ENCODE measurements around the gene BICDL2.
"Not testable (repeated sequence)": the region's sequence is repeated elsewhere in the genome, so short reads cannot be mapped to it uniquely, and the experiment has no call there.

The BICDL2 gene

DNA sequence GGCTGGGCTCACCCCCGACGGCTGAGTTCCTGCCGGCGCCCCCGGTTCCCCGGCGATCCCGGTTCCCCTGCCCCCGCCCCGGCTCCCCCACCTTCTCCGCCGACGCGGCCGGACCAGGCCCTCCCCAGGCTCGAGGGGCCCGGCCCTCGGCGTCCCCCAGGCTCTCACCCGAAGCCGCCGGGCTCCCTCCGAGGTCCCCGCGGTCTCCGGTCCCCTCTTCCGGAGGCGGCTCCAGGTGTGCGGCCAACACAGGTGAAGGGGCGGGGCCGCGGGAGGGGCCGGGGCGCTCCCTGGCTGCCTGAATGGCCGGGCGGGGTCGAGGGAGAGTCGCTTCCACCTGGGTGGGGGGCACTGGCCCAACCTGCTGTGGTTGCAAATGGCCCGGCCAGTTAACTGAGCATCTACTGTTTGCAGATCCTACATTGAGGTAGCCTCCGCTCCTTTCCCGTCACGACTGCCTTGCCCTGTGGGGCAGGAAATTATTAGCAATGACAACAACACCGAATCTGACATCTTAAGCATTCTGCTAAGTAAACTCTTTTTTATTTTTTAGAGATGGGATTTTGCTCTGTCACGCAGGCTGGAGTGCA, at the start of gene BICDL2:
Gene BICDL2, minus strand, starts transcription at position 219 of the 590 bp plus-strand sequence. CDS start 1,448 bp downstream, outside the sequence.
- DNase-seq = no peak

DNA sequence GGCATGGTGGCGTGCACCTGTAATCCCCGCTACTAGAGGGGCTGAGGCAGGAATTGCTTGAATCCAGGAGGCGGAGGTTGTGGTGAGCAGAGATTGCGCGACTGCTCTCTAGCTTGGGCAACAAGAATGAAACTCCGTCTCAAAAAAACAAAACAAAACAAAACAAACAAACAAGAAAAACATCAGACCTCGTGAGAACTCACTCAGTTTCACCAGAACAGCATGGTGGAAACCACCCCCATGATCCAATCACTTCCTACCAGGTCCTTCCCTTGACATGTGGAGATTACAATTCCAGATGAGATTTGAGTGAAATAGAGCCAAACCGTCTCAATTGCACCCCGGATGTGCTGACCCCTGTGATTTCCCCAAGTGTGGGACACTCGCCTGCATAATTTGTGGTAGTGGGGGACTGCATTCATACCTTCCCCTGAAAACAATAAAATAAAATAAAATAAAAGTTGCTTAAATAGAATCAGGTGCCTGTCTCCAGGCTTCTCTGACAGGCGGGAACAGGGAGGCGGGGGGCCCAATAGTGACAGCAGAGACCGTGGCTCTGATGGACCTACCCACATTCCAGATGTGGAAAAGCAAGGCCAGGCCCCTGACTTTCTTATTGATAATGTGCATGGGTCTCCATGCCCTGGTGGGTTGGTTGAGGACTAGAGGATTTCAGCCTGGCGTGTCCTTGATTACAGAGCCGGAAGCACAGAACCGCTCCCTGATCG, 49.3 kb upstream of the BICDL2 start:
- no peak for DNase-seq

DNA sequence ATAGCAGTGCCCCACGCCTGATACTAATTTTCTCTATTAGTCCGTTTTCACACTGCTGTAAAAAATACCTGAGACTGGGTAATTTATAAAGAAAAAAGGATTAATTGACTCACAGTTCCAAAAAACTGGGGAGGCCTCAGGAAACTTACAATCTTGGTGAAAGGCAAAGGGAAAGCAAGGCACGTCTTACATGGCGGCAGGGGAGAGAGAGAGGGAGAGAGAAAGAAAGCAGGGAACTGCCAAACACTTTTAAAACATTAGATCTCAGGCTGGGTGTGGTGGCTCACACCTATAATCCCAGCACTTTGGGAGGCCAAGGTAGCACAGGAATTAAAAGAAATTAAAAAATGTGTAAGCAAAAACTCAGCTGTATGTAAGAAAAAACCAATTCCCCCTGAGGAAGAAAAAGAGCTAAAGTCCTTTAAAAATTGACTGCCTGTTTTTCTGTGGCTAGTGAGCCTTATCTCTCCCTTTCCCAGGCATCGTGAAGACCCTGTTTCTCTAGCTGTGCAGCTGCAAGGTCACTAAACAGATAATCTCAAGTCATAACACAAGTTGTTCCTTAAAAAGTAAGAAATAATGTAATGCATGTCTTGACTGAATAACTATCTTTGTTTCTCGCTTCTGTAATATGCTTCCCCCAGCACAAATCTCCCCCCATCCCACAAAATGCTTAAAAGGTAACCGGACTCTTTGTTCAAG, 48.4 kb upstream of the BICDL2 start:
- DNase-seq = no peak

- DNase-seq = no peak
Measured at GRCh38 chr16:3084491-3084890, 47.7 kb upstream of the BICDL2 start.

DNA sequence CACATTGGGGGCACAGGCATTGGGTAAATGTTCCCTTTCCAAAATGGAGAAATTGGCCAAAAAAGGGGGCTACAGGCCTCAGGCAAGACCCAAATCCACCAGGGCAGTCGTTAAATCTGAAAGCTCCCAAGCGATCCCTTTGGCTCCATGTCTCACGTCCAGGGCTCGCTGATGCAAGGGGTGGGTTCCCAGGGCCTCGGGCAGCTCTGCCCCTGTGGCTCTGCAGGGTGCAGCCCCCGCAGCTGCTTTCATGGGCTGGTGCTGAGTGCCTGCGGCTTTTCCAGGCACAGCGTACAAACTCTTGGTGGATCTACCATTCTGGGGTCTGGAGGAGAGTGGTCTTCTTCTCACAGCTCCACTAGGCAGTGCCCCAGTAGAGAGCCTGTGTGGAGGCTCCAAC, 46.7 kb upstream of the BICDL2 start:
- DNase-seq = not testable (repeated sequence)

- DNase-seq = not testable (repeated sequence)
Measured at GRCh38 chr16:3081957-3082356, 45.2 kb upstream of the BICDL2 start.

- DNase-seq = no peak
Measured at GRCh38 chr16:3080024-3080423, 43.3 kb upstream of the BICDL2 start.

GRCh38 chr16:3076577-3076976, 39.8 kb upstream of the BICDL2 start:
- no peak for DNase-seq

- not testable (repeated sequence) for DNase-seq
Measured at GRCh38 chr16:3075946-3076345, 39.2 kb upstream of the BICDL2 start.

DNA sequence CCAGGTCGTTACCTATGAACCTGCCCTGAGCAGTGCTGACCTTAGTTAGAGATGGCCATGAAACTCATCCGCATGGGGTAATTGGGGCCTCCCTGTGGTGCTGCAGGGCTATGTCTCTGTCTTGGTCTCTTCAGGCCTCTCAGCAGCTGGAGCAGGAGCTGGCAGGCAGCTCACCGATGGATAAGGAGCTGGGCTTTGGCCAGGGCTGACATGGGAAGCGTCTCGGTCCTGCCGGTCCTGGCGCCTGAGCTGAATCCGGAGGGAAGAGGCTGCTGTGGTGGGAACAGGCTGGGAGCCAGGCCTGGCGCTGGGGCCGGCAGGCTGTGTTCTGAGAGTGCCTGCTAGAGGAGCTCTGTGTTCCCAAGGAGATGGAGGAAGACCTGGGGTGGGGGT, 38.8 kb upstream of the BICDL2 start:
- DNase-seq = no peak

- DNase-seq = no peak
Measured at GRCh38 chr16:3074860-3075522, 38.2 kb upstream of the BICDL2 start.

DNA sequence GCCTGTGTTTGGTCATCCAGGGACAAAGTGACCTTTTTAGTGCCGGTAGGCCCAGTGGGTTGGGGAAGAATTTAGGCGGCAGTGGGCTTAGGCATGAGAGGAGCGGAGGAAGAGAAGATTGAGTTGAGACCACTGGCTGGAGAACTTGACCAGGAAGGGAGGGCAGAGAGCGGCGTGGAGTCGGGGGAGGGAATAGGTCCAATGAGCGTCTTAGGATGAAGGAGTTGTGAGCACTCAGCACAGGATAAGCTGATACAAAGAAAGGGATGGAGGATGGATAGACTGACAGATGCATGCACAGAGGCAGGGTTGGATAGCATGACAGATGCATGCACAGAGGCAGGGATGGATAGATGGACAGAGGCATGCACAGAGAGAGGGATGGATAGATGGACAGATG, 36.7 kb upstream of the BICDL2 start:
- DNase-seq = no peak

DNA sequence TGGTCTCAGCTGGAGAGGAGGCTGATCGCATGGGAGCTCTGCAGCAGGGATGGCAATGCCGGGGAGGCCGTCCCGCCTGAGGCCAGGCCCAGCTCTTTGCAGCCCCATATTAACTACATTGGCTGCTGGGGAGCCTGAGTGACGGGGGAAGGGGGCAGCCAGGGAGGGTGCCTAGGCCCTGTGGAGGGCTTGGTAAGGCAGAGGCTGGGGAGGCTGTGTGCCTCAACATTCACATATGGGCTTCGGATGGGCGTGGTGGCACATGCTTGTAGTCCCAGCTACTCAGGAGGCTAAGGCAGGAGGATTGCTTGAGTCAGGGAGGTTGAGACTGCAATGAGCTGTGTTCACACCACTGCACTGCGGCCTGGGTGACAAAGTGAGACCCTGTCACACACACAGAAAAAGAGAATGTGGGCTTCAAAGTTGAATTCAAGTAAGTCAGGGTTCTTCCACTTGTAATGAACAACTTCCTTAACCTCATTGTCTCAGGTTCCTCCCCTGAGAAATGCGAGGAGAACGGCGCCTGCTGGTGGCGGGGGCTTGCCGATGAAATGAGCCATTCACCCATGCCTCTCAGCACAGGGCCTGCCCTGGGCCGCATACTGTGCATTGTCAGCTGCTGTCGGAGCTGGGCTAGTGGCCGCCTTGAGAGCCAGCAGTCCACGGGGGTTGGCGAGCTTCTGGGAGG, 36.0 kb upstream of the BICDL2 start:
- DNase-seq = not testable (repeated sequence)

- DNase-seq = not testable (repeated sequence)
Measured at GRCh38 chr16:3072148-3072547, 35.4 kb upstream of the BICDL2 start.

- DNase-seq = no peak
Measured at GRCh38 chr16:3071655-3072054, 34.9 kb upstream of the BICDL2 start.

- no peak for DNase-seq
Measured at GRCh38 chr16:3070608-3071111, 33.9 kb upstream of the BICDL2 start.

DNA sequence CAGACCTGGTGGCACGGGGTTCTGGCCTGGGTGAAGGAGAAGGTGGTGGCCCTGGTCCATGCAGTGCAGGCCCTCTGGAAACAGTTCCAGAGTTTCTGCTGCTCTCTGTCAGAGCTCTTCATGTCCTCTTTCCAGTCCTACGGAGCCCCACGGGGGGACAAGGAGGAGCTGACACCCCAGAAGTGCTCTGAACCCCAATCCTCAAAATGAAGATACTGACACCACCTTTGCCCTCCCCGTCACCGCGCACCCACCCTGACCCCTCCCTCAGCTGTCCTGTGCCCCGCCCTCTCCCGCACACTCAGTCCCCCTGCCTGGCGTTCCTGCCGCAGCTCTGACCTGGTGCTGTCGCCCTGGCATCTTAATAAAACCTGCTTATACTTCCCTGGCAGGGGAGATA, 32.4 kb upstream of the BICDL2 start:
- DNase-seq = not testable (repeated sequence)

GRCh38 chr16:3068487-3068886, 31.7 kb upstream of the BICDL2 start:
- no peak for DNase-seq

DNA sequence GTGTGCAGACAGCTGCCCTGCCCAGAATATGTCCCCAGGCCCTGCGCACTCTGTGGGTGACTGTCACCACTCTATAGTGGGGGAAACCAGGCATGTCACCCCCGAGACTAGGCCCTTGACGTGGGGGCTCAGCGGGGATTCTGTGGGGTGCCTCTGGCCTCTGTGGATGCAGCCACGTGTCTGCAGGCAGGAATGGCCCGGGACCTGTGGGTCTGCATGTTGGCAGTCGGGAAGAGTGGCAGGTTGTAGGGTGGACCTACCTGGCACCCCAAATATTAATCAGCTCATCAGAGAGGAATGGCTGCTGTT, 29.6 kb upstream of the BICDL2 start:
- DNase-seq = no peak

- no peak for DNase-seq
Measured at GRCh38 chr16:3065742-3066439, 29.1 kb upstream of the BICDL2 start.

GRCh38 chr16:3065069-3065741, 28.5 kb upstream of the BICDL2 start, which contains the start of gene IL32:
Gene IL32, plus strand, starts transcription at chr16:3065640. Its CDS starts 172 bp downstream, at chr16:3065812.
- no peak for DNase-seq
